CD4-positive, alpha-beta memory T cell (primary cell): ENCODE results near the gene DEPP1. TPM values are rescaled to one million over a fixed set of nuclear protein-coding genes. Genes with fewer than 3 reads are reported as not detected.
A peak's percentile ranks its signal among the peaks of the same experiment; 100 is the strongest.

Source experiments
- CTCF ChIA-PET: fragments of 350-600 bp; sonication (Branson Sonifier 250); formaldehyde crosslinking; loops from one replicate; lab custom pipeline; 2021; ENCODE audit warnings: inconsistent platforms; ENCODE audit not compliant: partially characterized antibody; lab: Charles Lee
- POLR2A ChIA-PET: fragments of 350-600 bp; sonication (Branson Sonifier 250); formaldehyde crosslinking; loops from one replicate; lab custom pipeline; 2021; ENCODE audit not compliant: partially characterized antibody; lab: Charles Lee
- DNase-seq, 5 donors: peaks; one replicate each; pipeline versions ENCODE4 v3.0.0 to v3.0.0-alpha.2; 2020 to 2022; ENCODE audit warnings: mixed read lengths in 1 of 5
- H3K27ac ChIP-seq: one replicate; pipeline ENCODE4 v1.7.0; 2013; ENCODE audit warnings: low read depth, low read length
- H3K27me3 ChIP-seq: 2 replicates; pipeline ENCODE4 v1.7.0; 2013; ENCODE audit warnings: mild to moderate bottlenecking, low read length, moderate library complexity; ENCODE audit not compliant: insufficient read depth
- H3K36me3 ChIP-seq: 2 replicates; pipeline ENCODE4 v1.7.0; 2013; ENCODE audit warnings: mild to moderate bottlenecking, low read length, moderate library complexity; ENCODE audit not compliant: insufficient read depth
- H3K4me1 ChIP-seq: 2 replicates; pipeline ENCODE4 v1.7.0; 2013; ENCODE audit warnings: mild to moderate bottlenecking, low read length, moderate library complexity; ENCODE audit not compliant: insufficient read depth
- H3K4me3 ChIP-seq, 2 donors: one replicate each; pipeline ENCODE4 v1.7.0; 2013; ENCODE audit warnings: low read length in 2 of 2, mild to moderate bottlenecking in 1 of 2
- H3K9me3 ChIP-seq, 2 donors: one replicate each; pipeline ENCODE4 v1.7.0; 2013; ENCODE audit warnings: low read length in 2 of 2, control low read depth in 1 of 2; ENCODE audit not compliant: control insufficient read depth in 1 of 2
- H3K27ac Mint-ChIP-seq, 7 donors: one replicate each; pipeline ENCODE4 v1.8.0; 2020 to 2021; ENCODE audit warnings: mixed read lengths in 7 of 7, mild to moderate bottlenecking in 6 of 7, inconsistent platforms in 3 of 7, moderate library complexity in 3 of 7
- H3K27me3 Mint-ChIP-seq, 2 donors: one replicate each; pipeline ENCODE4 v1.8.0; 2020 to 2021; ENCODE audit warnings: mixed read lengths in 2 of 2
- H3K36me3 Mint-ChIP-seq, 2 donors: one replicate each; pipeline ENCODE4 v1.8.0; 2020 to 2021; ENCODE audit warnings: mixed read lengths in 2 of 2, inconsistent platforms in 1 of 2, mild to moderate bottlenecking in 1 of 2
- H3K4me1 Mint-ChIP-seq, 4 donors: one replicate each; pipeline ENCODE4 v1.8.0; 2020 to 2021; ENCODE audit warnings: mixed read lengths in 4 of 4, mild to moderate bottlenecking in 1 of 4
- H3K4me3 Mint-ChIP-seq, 8 donors: one replicate each; pipeline ENCODE4 v1.8.0; 2020 to 2021; ENCODE audit warnings: mixed read lengths in 8 of 8, mild to moderate bottlenecking in 7 of 8, moderate library complexity in 6 of 8, inconsistent platforms in 3 of 8
- H3K9me3 Mint-ChIP-seq, 8 donors: one replicate each; pipeline ENCODE4 v1.8.0; 2020 to 2021; ENCODE audit warnings: mixed read lengths in 8 of 8, mild to moderate bottlenecking in 5 of 8, inconsistent platforms in 3 of 8, moderate library complexity in 1 of 8
- intact Hi-C: fragments of 100-400 bp; cut with micrococcal nuclease; formaldehyde crosslinking; loops from one replicate; pipeline ENCODE4 v1.15.1; 2023
- polyA plus RNA-seq, 2 donors: library from polyadenylated mRNA; unstranded; fragments of 300-500 nt; fragmentation: Illumina TruSeq; gene quantifications; one replicate each; pipeline ENCODE4 v1.2.3, GENCODE V29; 2021
- total RNA-seq, 2 experiments: library from RNA; stranded (reverse); gene quantifications; one replicate each; pipeline ENCODE4 v1.2.3, GENCODE V29; 2021

The DEPP1 gene
- total and polyA plus RNA-seq, 4 experiments from 2014 or later: not detected

GRCh38 chr10:44993226-44993921, 14.8 kb upstream of the DEPP1 start:
- H3K27ac ChIP-seq: no peak overlapping the region
- no peak for DNase-seq
- peak overlapping the region in 1 of 7 donors; percentile 29 for H3K27ac Mint-ChIP-seq
- no peaks in the 10 kb centered on the region for H3K9me3 Mint-ChIP-seq
- H3K4me1 Mint-ChIP-seq: peaks cover 9 to 26% (median 16%) of the 10 kb centered on the region in 4 donors
- H3K9me3 ChIP-seq: no peaks in the 10 kb centered on the region
- ChIA-PET POLR2A (no interaction called here), CTCF (no interaction called here)
- H3K36me3 Mint-ChIP-seq: no peaks in the 10 kb centered on the region
- H3K27me3 ChIP-seq: no peaks in the 10 kb centered on the region
- peaks cover 19% of the 10 kb centered on the region for H3K4me1 ChIP-seq
- no peaks in the 10 kb centered on the region for H3K36me3 ChIP-seq
- H3K4me3 Mint-ChIP-seq: no peak overlapping the region
- no peak overlapping the region for H3K4me3 ChIP-seq
- intact Hi-C loops: no loop called here
- H3K27me3 Mint-ChIP-seq: peaks cover 3 to 11% of the 10 kb centered on the region in 2 donors

GRCh38 chr10:44992732-44993225, 14.2 kb upstream of the DEPP1 start:
- intact Hi-C loops: no loop called here
- CTCF ChIA-PET: interaction anchor here (1.0 kb wide), 1 partner anchor 9 kb away, joined by 3 read pairs; no protein-coding TSS in a partner anchor
- no peaks in the 10 kb centered on the region for H3K27me3 ChIP-seq
- no peak for DNase-seq
- H3K27ac ChIP-seq: no peak overlapping the region
- H3K9me3 ChIP-seq: no peaks in the 10 kb centered on the region
- peaks cover 9 to 26% (median 16%) of the 10 kb centered on the region in 4 donors for H3K4me1 Mint-ChIP-seq
- H3K4me3 Mint-ChIP-seq: no peak overlapping the region
- H3K27me3 Mint-ChIP-seq: peaks cover 3 to 14% of the 10 kb centered on the region in 2 donors
- H3K9me3 Mint-ChIP-seq: no peaks in the 10 kb centered on the region
- peaks cover 19% of the 10 kb centered on the region for H3K4me1 ChIP-seq
- H3K36me3 ChIP-seq: no peaks in the 10 kb centered on the region
- H3K27ac Mint-ChIP-seq: no peak overlapping the region
- POLR2A ChIA-PET: no interaction called here
- no peaks in the 10 kb centered on the region for H3K36me3 Mint-ChIP-seq
- H3K4me3 ChIP-seq: no peak overlapping the region

DNA sequence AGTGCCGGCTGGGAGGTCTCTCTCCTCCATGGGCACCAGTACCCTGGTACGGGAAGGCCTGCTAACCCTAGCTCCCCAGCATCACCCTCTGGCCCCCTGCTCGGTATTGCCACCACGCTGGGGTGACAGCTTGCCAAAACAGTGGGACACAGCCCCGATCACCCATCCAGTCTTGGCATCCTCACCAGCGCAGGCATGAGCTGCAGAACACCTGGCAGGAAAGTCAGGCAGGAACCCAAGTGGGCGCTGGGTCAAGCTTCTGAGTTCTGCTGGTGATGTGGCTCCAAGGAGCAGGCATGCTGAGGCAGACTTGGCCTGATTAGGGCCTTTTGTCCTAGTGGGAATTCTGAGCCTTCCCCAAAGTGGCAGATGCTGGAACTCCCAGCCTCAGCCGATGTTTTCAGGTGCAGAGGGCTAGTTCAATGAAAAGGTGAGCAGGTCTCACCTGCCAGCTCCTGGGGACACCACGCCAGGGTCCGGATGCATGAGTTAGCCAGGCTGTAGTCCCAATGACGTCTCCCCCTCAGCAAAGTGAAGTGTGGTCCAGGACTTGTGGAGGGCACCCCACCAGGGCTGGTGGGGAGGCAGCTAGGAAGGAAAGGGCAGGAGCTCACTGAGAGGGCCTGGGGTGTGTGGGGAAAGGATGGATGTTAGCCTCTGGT, 13.6 kb upstream of the DEPP1 start:
- Mint-ChIP-seq H3K4me1 (peaks cover 9 to 26% (median 16%) of the 10 kb centered on the region in 4 donors), H3K9me3 (no peaks in the 10 kb centered on the region), H3K27ac (no peak overlapping the region), H3K36me3 (no peaks in the 10 kb centered on the region), H3K27me3 (peaks cover 3 to 14% of the 10 kb centered on the region in 2 donors), H3K4me3 (no peak overlapping the region)
- no peak overlapping the region for H3K27ac ChIP-seq
- no peaks in the 10 kb centered on the region for H3K36me3 ChIP-seq
- no peak overlapping the region for H3K4me3 ChIP-seq
- DNase-seq: no peak
- intact Hi-C loops: no loop called here
- ChIA-PET CTCF (interaction anchor here (1.0 to 1.3 kb wide), 2 partner anchors 9 to 12 kb away, joined by 3 to 4 read pairs; no protein-coding TSS in a partner anchor), POLR2A (no interaction called here)
- peaks cover 19% of the 10 kb centered on the region for H3K4me1 ChIP-seq
- no peaks in the 10 kb centered on the region for H3K9me3 ChIP-seq
- no peaks in the 10 kb centered on the region for H3K27me3 ChIP-seq

DNA sequence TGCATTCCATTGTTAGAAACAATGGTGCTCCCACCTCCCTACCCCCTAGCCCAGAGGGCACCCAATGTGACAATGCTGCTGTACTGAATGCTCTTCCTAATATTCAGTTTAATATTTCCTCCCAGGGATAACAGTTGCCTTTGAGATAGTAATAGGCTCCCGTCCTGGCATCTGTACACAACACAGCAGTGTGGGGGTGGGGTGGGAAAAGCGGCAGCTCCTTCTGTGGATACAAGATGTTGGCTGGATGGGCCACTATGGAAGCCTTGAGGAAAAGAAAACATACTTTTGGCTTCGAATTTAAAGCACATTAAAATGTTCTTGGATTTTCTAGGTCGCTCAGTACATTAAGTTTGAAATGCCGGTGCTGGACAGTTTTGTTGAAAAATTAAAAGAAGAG, 13.0 kb upstream of the DEPP1 start:
- Mint-ChIP-seq H3K4me1 (peaks cover 9 to 25% (median 16%) of the 10 kb centered on the region in 4 donors), H3K27ac (no peak overlapping the region), H3K9me3 (no peaks in the 10 kb centered on the region), H3K36me3 (no peaks in the 10 kb centered on the region), H3K27me3 (peaks cover 3 to 14% of the 10 kb centered on the region in 2 donors), H3K4me3 (no peak overlapping the region)
- Histone ChIP-seq H3K27ac (no peak overlapping the region), H3K9me3 (no peaks in the 10 kb centered on the region), H3K4me3 (no peak overlapping the region), H3K27me3 (no peaks in the 10 kb centered on the region), H3K36me3 (no peaks in the 10 kb centered on the region), H3K4me1 (peaks cover 19% of the 10 kb centered on the region)
- no peak for DNase-seq
- ChIA-PET CTCF (interaction anchor here (1.3 kb wide), 1 partner anchor 11 kb away, joined by 4 read pairs; no protein-coding TSS in a partner anchor), POLR2A (no interaction called here)
- intact Hi-C loops: no loop called here

GRCh38 chr10:44990965-44991364, 12.4 kb upstream of the DEPP1 start:
- H3K36me3 Mint-ChIP-seq: no peaks in the 10 kb centered on the region
- H3K27me3 ChIP-seq: no peaks in the 10 kb centered on the region
- no peak overlapping the region for H3K27ac ChIP-seq
- H3K4me3 Mint-ChIP-seq: no peak overlapping the region
- CTCF ChIA-PET: interaction anchor here (1.3 kb wide), 1 partner anchor 10 kb away, joined by 4 read pairs; no protein-coding TSS in a partner anchor
- DNase-seq: no peak
- H3K4me1 Mint-ChIP-seq: peaks cover 9 to 20% (median 14%) of the 10 kb centered on the region in 4 donors
- no peak overlapping the region for H3K27ac Mint-ChIP-seq
- intact Hi-C loops: no loop called here
- H3K4me1 ChIP-seq: peaks cover 14% of the 10 kb centered on the region
- no peaks in the 10 kb centered on the region for H3K9me3 ChIP-seq
- POLR2A ChIA-PET: no interaction called here
- no peaks in the 10 kb centered on the region for H3K36me3 ChIP-seq
- H3K4me3 ChIP-seq: no peak overlapping the region
- H3K27me3 Mint-ChIP-seq: peaks cover 3 to 14% of the 10 kb centered on the region in 2 donors
- H3K9me3 Mint-ChIP-seq: no peaks in the 10 kb centered on the region

GRCh38 chr10:44990302-44990655, 11.7 kb upstream of the DEPP1 start:
- H3K36me3 ChIP-seq: no peaks in the 10 kb centered on the region
- peaks cover 7% of the 10 kb centered on the region for H3K4me1 ChIP-seq
- POLR2A ChIA-PET: no interaction called here
- no peaks in the 10 kb centered on the region for H3K27me3 ChIP-seq
- no peak overlapping the region for H3K4me3 ChIP-seq
- Mint-ChIP-seq H3K4me1 (peaks cover 3 to 13% (median 7%) of the 10 kb centered on the region in 4 donors), H3K27ac (peak overlapping the region in 1 of 7 donors; percentile 15), H3K9me3 (no peaks in the 10 kb centered on the region), H3K27me3 (peaks cover 3 to 14% of the 10 kb centered on the region in 2 donors), H3K36me3 (no peaks in the 10 kb centered on the region), H3K4me3 (no peak overlapping the region)
- H3K27ac ChIP-seq: no peak overlapping the region
- CTCF ChIA-PET: no interaction called here
- no peak for DNase-seq
- intact Hi-C loops: no loop called here
- H3K9me3 ChIP-seq: no peaks in the 10 kb centered on the region

DNA sequence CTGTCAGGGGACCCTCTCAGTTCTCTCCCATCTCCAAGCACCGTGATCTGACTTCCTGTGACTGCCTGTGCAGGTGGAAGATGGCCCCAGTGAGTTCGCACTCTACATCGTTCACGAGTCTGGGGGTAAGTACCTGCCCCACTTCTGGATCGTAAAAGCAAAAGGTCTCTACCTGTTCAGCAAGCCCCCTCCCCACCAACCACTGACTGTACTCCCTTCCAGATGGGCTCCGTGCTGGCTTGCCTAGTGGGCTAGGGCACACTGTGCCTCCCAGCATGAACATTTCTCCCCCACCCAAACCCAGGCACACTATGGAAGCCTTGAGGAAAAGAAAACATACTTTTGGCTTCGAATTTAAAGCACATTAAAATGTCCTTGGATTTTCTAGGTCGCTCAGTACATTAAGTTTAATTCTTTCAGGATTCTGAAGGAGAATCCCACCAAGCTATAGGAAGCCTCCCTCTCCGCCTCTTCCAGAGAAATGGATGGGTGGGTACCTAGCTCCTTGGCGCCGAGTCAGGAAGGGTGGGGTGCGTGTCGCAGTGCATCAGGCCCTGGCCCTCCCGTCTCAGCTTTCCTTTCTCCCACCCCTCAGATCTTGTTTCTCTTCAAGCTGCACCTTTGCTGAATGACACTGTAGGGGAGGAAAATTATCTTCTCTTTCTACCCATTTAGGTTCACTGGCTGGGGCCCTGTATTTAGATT, 11.1 kb upstream of the DEPP1 start:
- no peak overlapping the region for H3K4me3 Mint-ChIP-seq
- intact Hi-C loops: no loop called here
- Histone ChIP-seq H3K4me1 (peaks cover 2% of the 10 kb centered on the region), H3K9me3 (no peaks in the 10 kb centered on the region), H3K27me3 (no peaks in the 10 kb centered on the region), H3K36me3 (no peaks in the 10 kb centered on the region), H3K27ac (no peak overlapping the region), H3K4me3 (no peak overlapping the region)
- CTCF ChIA-PET: no interaction called here
- no peaks in the 10 kb centered on the region for H3K9me3 Mint-ChIP-seq
- POLR2A ChIA-PET: no interaction called here
- no peak for DNase-seq
- no peaks in the 10 kb centered on the region for H3K36me3 Mint-ChIP-seq
- peaks cover 0 to 8% (median 3%) of the 10 kb centered on the region in 4 donors for H3K4me1 Mint-ChIP-seq
- H3K27ac Mint-ChIP-seq: no peak overlapping the region
- H3K27me3 Mint-ChIP-seq: peaks cover 3 to 14% of the 10 kb centered on the region in 2 donors
